LNCAP (cell line): Measurements from ENCODE around the gene LPP.

Experiments used
- CTCF ChIP-seq: fragments of 450-650 bp; IDR thresholded peaks from 2 replicates; pipeline ENCODE4 v1.5.1; 2017; ENCODE audit warnings: mild to moderate bottlenecking

Gene LPP

DNA sequence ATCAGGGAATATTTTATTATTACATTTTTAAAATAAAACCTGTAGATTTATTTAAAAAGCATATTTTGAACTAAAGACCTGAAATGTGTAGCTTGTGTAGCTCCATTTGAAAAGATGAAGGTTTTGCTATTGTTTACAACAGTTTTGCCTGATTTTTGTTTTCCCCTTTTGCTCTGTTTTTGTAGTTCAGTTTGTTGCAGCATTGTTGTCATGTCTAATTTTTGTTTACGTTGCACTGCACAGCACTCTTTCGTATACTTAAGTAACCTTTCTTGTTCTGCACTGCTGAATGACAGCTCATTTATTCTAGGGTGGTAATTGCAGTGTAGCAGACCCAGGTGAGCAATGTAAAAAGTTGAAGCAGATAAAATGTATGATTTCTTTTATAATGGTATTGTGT, 435.8 kb downstream of the LPP start:
- no peak for TF ChIP-seq CTCF

- TF ChIP-seq CTCF = no peak
These were observed 436.6 kb downstream of the LPP start for GRCh38 chr3:188590557-188590956.

DNA sequence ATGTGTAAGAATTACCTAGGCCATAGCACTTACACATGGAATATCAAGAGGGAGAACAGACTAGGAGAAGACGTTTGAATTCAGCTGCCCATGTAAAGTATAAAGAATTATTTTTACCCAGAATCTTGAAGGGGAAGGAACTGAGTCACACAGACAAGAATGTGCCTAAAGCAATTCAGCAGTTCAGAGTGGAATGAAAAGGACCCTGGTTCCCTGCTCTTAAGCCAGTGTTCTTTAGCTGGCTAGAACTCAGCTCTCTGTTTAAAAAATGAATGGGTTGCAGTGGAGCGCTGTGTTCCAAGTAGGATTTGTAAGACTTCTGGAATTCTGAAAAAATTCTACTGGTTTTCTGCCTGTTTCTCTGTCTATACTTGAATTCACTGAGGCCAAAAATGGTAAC, 440.2 kb downstream of the LPP start:
- TF ChIP-seq CTCF = no peak

DNA sequence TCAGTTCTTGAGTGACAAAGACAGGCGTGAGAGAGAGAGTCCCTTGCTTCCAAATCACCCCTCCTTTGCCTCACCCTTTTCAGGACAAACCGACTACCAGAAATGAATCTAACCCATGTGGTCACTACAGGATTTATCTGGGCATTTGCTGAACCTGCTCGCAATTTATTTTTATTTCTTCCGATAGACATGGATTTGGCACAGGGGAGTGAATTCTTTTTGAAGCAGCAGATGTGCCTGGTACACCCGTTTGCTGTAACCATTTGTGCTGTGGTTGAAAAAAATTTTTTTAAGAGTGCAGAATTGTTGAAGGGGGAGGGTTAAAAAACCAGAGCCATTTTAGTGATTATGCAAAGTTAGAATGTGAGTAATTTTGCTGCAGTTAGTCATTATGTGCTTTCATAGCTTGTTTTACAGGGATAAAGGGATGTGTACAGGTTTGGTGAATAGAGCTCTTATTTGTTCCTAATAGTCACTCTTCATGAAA, 442.0 kb downstream of the LPP start:
- no peak for TF ChIP-seq CTCF

DNA sequence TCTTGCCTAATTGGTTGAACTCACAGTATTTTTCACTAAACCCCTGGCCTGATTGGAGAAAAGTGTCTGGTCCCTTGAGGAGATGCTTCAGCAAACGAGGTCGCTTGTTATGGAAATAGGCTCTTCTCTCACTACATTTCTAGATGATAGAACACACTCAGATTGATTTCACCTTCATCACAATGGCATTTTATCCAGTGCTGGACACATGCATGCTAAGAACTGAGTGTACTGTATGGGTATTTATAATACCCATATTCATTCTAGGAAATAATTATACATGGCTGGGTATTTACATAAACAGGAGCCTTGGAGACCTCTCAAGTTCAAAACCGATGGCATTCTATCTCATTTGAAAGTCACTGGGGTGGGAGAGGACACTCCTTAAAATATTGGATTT, 444.9 kb downstream of the LPP start:
- TF ChIP-seq CTCF = no peak

DNA sequence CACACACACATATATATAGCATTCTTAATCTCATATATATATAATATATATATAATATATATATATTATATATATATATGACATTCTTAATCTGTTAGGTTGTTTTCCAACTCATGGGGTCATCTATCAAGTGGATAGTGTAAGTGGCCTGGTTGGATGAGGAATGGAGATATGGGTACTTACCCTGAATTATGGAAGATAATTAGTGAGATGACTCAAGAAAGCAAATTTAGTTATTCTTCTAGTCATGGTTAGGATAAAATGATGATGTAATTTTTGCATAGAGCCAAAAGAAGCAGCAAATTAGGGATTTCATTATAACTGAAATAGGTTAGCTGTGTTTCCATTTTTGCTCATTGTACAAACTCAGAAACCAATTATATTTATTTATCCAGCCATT, 448.2 kb downstream of the LPP start:
- no peak for TF ChIP-seq CTCF

DNA sequence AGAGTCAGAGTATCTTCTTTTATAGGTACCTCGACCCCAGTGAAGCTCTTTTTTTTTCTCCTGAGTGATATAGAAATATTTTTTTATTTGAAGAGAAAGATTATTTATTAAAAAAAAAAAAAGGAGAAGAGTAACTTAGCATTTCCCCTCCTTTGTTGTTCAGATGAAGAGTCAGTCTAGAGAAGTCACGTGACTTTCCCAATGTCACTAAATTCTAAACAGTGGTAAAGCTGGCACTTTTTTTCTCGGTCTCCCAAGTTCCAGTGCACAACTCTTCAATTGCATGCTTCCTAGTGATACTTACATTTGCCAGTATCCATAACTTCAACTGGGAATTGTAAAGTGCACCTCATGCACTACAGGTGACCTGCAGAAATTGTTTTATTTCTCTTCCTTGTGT, 448.7 kb downstream of the LPP start:
- TF ChIP-seq CTCF = no peak

GRCh38 chr3:188604651-188605050, 450.7 kb downstream of the LPP start:
- TF ChIP-seq CTCF = no peak
